ENCODE measurements around the gene PDCD4. TPM values are rescaled to one million over a fixed set of nuclear protein-coding genes. Genes with fewer than 3 reads are reported as not detected.

The PDCD4 gene
- total and polyA plus RNA-seq, 2 of the 13 experiments (the other 11 are each of a cell fraction or from before 2014, with no cell fraction given): 22.8 to 56.2 TPM

DNA sequence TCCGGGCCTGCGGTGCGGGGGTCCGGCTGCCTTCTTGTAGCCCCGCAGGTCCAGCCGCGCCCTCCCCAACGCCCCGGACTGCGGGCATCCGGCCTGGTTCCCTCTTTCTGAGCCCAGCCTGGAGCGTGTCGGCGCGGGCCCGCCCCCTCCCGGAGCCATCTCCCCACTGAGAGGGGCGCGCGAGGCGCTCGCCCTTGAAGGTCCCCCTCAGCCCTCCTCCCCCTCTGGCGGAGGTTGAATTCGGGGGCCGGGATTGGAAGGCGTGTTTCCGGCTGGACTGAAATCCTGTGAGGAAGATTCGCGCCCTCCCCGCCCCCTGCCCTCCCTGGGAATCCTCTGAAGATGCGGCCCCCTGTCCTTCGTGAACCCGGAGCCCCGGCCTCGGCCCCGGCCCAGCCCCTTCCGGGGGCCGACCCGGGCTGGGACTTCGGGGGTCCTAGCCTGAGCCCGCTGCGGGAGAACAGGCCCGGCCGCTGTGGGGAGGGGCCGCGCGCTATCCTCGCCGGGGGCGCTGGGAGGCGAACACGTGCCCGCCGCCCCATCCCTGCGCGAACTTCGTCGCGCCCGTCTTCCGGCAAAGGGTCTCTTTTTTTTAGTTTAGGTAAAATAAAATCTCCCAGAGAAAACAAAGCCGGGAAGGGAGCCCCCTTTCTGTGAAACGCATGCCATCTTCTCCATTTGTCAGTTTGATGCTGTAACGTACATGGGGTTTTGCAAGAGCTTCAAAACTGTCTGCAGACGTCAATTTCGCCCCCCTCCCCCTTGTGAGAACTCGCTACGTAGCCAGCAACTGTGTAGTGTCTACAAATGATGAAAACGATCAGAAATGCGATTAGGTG lies 636 bp downstream of the PDCD4 start (continued):
- TF ChIP-seq ZNF276 (CRISPR knock-in tag; IDR thresholded peaks at IDR 0.05; ENCODE audit: low read depth): no peak
- TF ChIP-seq MED13 (CRISPR knock-in tag; IDR thresholded peaks at IDR 0.05): 0 out of 2 replicates have a peak, but pooled peaks have one; percentile 62
- TF ChIP-seq NFRKB (IDR thresholded peaks at IDR 0.05): no peak
- TF ChIP-seq ZNF891 (CRISPR knock-in tag; IDR thresholded peaks at IDR 0.05): 0 out of 2 replicates have a peak, but pooled peaks have one; percentile 44
- TF ChIP-seq ZNF101 (CRISPR knock-in tag; IDR thresholded peaks at IDR 0.05; ENCODE audit: borderline replicate concordance, low read depth): no peak
- no peak for TF ChIP-seq MBD4 (IDR thresholded peaks at IDR 0.05; ENCODE audit: borderline replicate concordance, low read length)
- TF ChIP-seq MED8 (CRISPR knock-in tag; IDR thresholded peaks at IDR 0.05; ENCODE audit: insufficient replicate concordance): peak; percentile 63
- 0 out of 2 replicates have a peak, but pooled peaks have one; percentile 30 for TF ChIP-seq RELA (CRISPR knock-in tag; IDR thresholded peaks at IDR 0.05)
- TF ChIP-seq HNF4A (CRISPR knock-in tag; IDR thresholded peaks at IDR 0.05): no peak
- no peak for TF ChIP-seq ZNF30 (CRISPR knock-in tag; IDR thresholded peaks at IDR 0.05)
- peak; percentile 46; the same call in 1 of the 2 replicates for TF ChIP-seq ETV5 (CRISPR knock-in tag; IDR thresholded peaks at IDR 0.05; ENCODE audit: borderline replicate concordance)
- TF ChIP-seq MLX (CRISPR knock-in tag; IDR thresholded peaks at IDR 0.05): no peak
- no peak for TF ChIP-seq SCMH1 (CRISPR knock-in tag; IDR thresholded peaks at IDR 0.05; ENCODE audit: borderline replicate concordance)
- TF ChIP-seq, protein P1, sequence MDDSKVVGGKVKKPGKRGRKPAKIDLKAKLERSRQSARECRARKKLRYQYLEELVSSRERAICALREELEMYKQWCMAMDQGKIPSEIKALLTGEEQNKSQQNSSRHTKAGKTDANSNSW (CRISPR knock-in tag; IDR thresholded peaks at IDR 0.05; ENCODE audit: borderline replicate concordance): no peak
- no peak for TF ChIP-seq ZNF629 (CRISPR knock-in tag; conservative IDR thresholded peaks at IDR 0.05)
- peak; percentile 18; the same call in 1 of the 2 replicates for TF ChIP-seq ZNF788 (CRISPR knock-in tag; IDR thresholded peaks at IDR 0.05; ENCODE audit: borderline replicate concordance)
- TF ChIP-seq, protein P2, sequence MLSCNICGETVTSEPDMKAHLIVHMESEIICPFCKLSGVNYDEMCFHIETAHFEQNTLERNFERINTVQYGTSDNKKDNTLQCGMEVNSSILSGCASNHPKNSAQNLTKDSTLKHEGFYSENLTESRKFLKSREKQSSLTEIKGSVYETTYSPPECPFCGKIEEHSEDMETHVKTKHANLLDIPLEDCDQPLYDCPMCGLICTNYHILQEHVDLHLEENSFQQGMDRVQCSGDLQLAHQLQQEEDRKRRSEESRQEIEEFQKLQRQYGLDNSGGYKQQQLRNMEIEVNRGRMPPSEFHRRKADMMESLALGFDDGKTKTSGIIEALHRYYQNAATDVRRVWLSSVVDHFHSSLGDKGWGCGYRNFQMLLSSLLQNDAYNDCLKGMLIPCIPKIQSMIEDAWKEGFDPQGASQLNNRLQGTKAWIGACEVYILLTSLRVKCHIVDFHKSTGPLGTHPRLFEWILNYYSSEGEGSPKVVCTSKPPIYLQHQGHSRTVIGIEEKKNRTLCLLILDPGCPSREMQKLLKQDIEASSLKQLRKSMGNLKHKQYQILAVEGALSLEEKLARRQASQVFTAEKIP (CRISPR knock-in tag; IDR thresholded peaks at IDR 0.05; ENCODE audit: borderline replicate concordance): no peak
- no peak for TF ChIP-seq ZKSCAN5 (CRISPR knock-in tag; IDR thresholded peaks at IDR 0.05)
- no peak for TF ChIP-seq POLR2AphosphoS2 (IDR thresholded peaks at IDR 0.05; ENCODE audit: low read depth, low read length)
- TF ChIP-seq ELF1 (CRISPR knock-in tag; IDR thresholded peaks at IDR 0.05): no peak
- TF ChIP-seq ZSCAN5A (CRISPR knock-in tag; IDR thresholded peaks at IDR 0.05; ENCODE audit: borderline replicate concordance): 0 out of 2 replicates have a peak, but pooled peaks have one; percentile 19
- TF ChIP-seq ZNF260 (CRISPR knock-in tag; IDR thresholded peaks at IDR 0.05; ENCODE audit: borderline replicate concordance, low read depth): no peak
- no peak for TF ChIP-seq ZNF737 (CRISPR knock-in tag; IDR thresholded peaks at IDR 0.05; ENCODE audit: borderline replicate concordance)
- no peak for TF ChIP-seq ZNF619 (CRISPR knock-in tag; IDR thresholded peaks at IDR 0.05)
- TF ChIP-seq SIN3B (IDR thresholded peaks at IDR 0.05; ENCODE audit: low read length): no peak
